ENCODE results near the gene TEAD1.

TEAD1 gene

DNA sequence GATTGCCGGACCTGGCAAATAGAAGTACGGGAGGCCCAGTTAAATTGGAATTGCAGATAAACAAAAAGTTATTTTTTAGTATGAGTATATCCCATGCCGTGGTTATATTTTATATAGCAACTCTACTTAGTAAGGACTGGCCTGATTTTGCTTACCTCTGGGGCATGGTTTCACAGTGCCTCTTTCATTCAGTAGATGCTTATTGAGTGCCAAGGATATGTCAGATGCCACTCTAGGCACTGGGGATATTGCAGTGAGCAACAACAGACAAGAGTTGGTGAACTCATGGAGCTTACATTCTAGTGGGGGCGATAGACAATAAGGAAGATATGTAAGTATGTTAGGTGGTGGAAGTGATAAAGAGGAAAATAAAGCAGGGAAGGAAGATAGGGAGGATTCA lies 112.2 kb downstream of the TEAD1 start:
- DNase-seq (ENCODE audit: low spot score) (no peak), FAIRE-seq (no peak)

DNA sequence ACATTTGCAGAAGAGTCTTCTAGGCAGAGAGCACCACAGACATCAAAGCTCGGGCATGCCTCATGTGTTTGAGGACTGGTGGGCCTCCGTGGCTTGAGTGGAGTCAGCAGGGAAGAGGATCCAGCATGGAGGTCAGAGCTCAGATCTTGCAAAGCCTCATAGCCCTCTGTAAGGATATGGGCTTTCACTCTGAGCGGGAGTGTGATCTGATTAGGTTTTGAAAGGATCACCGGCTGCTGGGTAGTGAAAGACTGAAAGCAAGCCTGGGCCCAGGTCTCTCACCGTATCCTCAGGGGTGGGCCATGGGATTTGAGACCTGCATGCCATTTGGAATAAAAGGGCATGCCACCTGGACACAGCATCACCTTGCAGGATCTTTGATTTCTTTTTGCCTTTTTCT lies 112.7 kb downstream of the TEAD1 start:
- FAIRE-seq (no peak), DNase-seq (ENCODE audit: low spot score) (no peak)

DNA sequence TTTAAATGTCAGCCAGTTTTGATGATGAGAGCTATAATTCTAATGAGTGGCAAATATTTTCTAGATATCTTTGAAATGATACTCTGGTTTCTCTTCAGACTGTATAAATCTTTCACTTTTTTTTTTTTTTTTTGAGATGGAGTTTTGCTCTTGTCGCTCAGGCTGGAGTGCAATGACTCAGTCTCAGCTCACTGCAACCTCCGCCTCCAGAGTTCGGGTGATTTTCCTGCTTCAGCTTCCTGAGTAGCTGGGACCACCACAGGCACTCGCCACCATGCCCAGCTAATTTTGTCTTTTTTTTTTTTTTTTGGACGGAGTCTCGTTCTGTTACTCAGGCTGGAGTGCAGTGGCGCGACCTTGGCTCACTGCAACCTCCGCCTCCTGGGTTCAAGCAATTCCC lies 113.6 kb downstream of the TEAD1 start:
- DNase-seq (ENCODE audit: low spot score) (peak; percentile 49), FAIRE-seq (peak; percentile 70)

- DNase-seq (ENCODE audit: low spot score): no peak
- no peak for FAIRE-seq
Observed at GRCh38 chr11:12789054-12789453, 114.8 kb downstream of the TEAD1 start.

- DNase-seq (ENCODE audit: low spot score) (no peak), FAIRE-seq (no peak)
Observed at GRCh38 chr11:12789596-12790215, 115.5 kb downstream of the TEAD1 start.

DNA sequence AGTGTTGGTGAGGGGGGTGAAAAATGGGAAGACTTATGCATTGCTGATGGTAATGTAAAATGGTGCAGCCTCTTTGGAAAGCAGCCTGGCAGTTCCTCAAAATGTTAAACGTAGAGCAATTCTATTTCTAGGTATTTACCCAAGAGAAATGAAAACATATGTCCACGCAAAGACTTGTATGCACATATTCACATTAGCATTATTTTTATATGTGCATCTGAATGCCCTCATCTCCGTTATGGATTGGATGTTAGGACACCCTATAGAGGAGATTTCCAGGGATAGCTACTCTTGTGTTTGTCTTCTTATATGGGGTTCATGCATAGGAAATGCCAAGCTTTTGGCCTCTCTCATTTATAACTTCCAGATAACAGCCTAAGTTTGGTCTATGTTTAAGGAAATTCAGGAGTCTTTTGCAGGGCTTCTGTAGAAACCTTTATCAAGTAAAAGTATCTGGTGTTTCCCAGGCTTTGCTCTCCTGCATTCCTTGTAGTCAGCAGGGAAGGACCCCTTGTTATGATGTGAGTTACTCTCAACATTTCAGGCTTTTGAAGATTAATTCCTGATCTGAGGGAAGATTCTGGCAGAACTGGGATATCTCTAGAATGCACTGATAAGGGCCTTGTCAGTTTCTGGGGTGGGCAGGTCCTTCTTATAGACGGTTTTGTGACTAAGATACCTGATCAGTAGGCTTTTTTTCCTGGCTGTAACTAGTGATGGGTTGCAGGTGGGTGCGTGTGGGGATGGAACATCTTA lies 116.8 kb downstream of the TEAD1 start:
- FAIRE-seq (no peak), DNase-seq (ENCODE audit: low spot score) (no peak)

DNA sequence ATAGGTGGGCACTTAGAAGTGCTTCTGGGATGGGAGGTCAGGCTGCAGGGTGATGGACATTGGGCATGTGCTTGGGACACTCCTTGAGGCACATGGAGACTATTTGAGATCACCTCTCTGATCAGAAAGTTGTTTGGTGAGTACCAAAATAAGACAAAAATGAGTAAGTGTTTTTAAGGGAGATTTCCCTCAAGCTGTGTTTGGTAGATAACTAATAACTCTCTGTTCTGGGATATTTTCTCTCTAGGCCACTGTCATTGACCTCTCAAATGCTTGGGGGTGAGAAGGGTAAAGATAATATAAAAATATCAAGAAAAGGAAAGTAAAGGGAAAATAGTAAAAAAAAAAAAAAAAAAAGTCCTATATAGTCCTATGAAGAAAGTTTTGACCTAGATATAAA lies 117.8 kb downstream of the TEAD1 start:
- DNase-seq (ENCODE audit: low spot score) (no peak), FAIRE-seq (no peak)

DNA sequence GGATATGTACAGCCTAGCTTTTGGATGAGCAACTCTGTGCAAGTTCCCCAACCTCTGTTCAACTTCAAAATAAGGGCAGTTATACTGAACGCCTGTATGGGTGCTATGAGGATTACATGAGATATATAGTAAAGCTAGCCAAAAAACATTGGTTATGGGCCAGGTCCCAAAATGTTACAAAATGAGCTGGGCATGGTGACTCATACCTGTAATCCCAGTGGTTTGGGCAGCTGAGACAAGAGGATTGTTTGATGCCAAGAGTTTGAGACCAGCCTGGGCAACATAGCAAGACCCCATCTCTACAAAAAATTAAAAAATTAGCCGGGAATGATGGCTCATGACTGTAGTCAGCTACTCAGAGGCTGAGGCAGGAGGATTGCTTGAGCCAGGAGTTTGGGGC lies 118.4 kb downstream of the TEAD1 start:
- DNase-seq (ENCODE audit: low spot score) (no peak), FAIRE-seq (no peak)

DNA sequence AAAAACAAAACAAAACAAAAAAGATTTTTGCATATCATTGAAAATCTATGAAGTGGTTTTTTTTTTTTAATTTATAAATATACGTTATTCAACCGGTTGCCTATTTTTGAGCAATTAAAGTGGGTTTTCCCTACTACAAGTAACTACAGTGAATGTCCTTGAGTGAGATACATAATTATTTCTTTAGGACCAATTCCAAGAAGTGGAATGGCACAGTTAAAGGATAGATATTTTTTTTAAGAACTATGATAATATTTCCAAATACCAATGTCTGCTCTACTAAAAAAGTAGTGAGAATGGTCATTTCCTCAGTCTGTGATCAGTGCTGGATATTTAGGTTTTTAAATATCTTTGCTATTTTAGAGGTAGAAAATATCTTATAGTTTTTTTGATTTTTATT lies 118.8 kb downstream of the TEAD1 start:
- no peak for FAIRE-seq
- no peak for DNase-seq (ENCODE audit: low spot score)

DNA sequence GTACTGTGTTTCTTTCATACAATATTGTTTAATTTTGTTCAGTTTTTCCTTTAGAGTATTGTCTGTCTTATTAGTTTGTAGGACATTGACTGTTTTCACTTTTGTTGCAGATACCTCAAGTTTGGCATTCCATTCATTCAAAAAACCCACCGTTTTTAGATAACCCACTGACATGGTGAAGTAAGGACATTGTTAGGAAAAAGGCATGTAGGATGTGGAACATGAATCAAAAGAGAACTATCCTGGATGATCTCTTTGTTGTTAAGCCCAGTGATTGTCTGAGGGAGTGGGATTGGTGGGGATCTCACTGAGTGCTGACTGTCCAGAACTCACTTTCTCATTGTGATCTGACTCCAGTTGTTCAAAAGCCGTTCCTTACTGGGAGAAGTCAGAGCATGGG lies 119.3 kb downstream of the TEAD1 start:
- DNase-seq (ENCODE audit: low spot score) (no peak), FAIRE-seq (no peak)

GRCh38 chr11:12794576-12795230 lies 120.5 kb downstream of the TEAD1 start:
- FAIRE-seq: no peak
- no peak for DNase-seq (ENCODE audit: low spot score)

DNA sequence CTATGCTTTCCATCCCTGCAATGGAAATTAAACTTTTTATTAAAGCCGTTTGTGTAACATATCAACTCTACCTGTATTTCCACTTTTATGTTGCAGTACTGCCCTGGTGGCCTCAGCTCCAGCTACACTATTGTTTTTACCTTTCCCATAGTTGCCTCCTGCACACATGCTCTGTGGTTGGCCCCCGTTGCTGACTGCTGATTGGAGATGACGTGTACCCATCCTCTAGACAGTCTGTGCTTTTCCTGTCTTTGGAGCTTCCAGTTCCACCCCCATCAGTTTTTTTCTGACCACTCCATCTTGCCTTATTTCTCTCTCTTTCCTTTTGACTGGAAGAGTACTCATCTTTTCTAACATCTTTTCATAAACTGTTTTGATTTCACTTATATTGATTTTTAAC lies 123.8 kb downstream of the TEAD1 start:
- DNase-seq (ENCODE audit: low spot score): no peak
- FAIRE-seq: no peak

- DNase-seq (ENCODE audit: low spot score) (no peak), FAIRE-seq (no peak)
Observed at GRCh38 chr11:12798609-12799011, 124.4 kb downstream of the TEAD1 start.

DNA sequence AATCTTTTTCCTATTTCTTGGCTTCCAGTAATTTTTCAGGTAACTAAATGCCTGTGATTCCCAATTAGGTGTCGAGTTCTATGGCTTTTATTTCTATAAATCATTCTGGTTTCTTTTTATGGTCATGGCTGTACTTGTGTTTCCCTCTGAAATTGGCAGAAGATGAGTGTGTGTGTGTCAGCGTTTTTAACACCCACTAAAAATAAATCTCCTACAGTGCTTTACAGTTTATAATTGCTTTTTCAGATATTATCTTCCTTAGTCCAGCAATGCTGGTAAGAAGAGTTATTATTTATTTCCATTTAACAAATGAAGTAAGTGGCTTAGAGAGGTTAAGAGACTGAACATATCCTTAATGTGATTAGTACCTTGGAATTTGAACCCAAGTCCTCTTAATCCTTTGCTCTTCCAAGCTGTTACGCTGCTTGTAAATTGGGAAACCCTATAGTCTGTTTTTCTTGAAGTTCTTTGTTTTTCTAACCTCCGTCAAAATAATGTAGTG lies 125.2 kb downstream of the TEAD1 start:
- FAIRE-seq (no peak), DNase-seq (ENCODE audit: low spot score) (no peak)

DNA sequence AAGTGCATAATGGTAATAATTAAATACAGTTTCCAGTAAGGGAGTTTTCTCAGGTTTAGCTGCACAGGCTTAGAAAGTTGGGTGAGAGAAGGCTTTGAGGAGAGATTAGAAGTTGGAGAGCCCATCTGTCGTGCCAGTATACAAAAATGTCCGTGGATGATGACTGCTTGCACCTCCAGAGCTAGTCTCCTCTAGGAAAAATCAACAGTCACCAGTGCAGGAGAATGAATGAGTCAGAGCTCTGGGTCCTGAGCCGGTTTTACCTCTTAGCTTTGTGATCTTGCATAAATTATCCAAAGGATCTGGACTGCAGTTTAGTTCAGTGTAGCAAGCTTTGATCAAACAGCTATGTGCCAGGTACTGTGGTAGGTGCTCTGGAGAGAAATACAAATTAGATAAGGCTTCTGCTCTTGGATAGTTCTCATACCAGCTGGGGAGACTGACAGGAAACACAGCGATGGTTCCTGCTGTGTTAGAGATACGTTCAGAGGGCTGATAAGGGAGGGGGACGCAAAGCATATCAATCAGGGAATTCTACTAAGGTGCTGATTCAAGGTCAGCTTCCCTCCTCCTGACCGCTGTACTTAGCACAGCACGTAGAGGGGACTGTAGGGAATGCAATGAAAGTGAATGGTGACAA lies 125.9 kb downstream of the TEAD1 start:
- FAIRE-seq (peak; percentile 66), DNase-seq (ENCODE audit: low spot score) (peak; percentile 74)

DNA sequence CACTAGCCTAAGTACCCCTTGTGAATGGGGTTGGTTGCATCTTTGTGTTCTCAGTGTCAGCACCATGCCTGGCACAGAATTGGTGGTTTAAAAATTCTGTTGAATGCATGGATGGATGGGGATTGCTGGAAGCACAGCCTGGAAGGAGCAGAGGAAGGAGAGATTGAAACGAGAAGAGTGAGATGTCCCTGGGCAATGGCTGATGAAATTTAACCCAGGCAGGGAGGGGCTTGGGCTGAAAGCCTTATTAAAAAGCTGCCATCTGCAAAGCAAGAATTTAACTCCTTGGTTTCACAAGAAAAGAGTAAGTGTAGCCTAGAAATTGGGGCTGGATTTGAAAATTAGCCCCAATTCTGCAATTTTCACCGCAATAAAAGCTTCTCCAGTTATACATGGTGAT lies 126.7 kb downstream of the TEAD1 start:
- no peak for DNase-seq (ENCODE audit: low spot score)
- no peak for FAIRE-seq

GRCh38 chr11:12801976-12802375 lies 127.8 kb downstream of the TEAD1 start:
- FAIRE-seq: no peak
- no peak for DNase-seq (ENCODE audit: low spot score)

DNA sequence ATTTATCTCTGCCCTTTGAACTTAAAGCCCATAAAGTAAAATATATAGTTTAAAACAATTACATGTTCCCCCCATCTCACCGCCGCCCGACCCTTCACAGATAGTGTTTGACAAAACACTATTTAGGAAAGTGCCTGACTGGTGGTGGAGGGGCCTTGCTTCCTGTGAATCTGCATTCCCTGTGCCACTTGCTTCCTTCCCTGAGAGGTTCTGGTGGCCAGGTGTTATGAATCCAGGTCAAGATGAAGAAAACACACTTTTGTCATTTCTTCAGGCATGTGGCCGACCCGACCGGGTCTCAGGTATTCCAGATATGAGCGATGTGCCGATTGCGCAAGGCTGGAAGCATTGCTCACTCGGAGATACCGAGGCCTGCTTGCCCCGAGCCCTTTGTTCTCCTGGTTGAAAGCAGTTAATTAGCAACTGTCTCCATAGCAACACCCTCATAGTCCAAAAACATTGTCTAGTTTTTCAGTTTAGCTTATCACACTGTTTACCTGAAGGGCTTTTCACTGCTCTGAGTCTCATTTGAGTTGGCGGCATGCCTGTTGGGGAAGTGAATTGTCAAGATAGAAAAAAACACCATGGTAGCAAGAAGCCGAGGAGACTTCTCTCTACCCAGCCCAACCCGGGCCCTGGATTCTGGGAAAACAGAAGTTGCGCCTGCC lies 128.3 kb downstream of the TEAD1 start:
- DNase-seq (ENCODE audit: low spot score): peak; percentile 98
- FAIRE-seq: peak; percentile 76

DNA sequence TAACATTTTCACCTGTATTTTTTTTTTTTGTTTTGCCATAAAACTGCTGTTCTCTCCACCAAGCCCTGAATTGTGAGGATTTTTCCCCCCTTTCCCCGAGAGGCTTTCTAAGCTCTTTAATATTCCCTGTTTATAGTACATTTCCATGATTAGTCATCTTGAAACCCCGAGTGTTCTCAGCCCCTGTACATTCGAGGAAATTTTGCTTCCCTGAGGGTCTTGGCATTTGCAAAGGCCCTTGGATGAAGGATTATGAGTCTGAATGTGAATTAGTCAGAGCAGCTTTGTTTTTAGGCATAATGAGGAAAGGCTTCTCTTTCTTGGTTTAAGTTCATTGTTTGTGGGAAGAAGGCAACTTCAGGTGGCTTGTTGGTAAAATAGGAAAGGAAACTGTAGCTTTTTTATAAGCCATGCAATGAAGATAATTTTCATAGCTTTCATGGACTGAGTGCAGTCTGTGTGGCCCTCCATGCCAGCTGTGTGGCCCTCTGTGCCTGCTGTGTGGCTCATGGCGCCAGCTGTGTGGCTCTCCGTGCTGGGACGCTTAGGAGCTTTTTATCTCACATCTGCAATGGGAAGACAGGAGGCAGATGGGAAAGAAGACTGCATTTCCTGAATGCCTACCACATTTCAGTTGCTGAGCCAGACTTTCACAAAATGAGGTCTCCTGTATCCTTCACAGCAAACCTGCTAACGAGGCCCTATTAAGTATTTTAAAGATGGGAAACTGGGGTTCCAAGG lies 129.0 kb downstream of the TEAD1 start:
- no peak for FAIRE-seq
- no peak for DNase-seq (ENCODE audit: low spot score)

- FAIRE-seq: no peak
Observed at GRCh38 chr11:12806113-12806512, 131.9 kb downstream of the TEAD1 start.

DNA sequence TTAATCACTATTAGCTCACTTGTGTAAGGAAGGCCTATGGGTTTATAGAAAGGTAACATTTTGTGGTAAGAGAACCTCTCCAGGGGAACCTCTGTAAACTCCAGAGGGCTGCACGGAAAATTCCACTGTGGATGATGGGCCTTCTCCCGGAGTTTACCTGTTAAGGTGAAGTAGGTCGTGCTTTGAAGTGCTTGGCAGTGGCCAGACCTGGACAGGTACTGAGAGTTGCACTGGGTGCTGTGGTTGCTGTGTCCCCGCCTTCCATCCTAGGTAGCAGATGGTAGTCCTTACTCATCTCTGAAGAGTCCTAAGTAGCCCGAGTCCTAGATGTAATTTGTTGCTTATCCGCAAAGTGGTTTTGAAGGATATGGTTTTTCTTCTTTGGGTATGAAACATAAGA lies 133.4 kb downstream of the TEAD1 start:
- no peak for DNase-seq (ENCODE audit: low spot score)
- FAIRE-seq: no peak

More at GRCh38 chr11:12806113-12806512, 131.9 kb downstream of the TEAD1 start:
- DNase-seq (ENCODE audit: low spot score): no peak
